Activated CD4-positive, alpha-beta T cell treated with anti-CD3 and anti-CD28 coated beads, Interleukin-2, amount 10 ng/mL, durations not matched to agents 24 days and 14 days (primary cell): Measurements from ENCODE around the gene DNAJC9. TPM values are rescaled to one million over a fixed set of nuclear protein-coding genes. Genes with fewer than 3 reads are reported as not detected.

Experiments
- total RNA-seq: library from RNA; stranded (reverse); gene quantifications from 2 replicates; pipeline ENCODE4 v1.2.3, GENCODE V29; 2022

The DNAJC9 gene
- total RNA-seq, 1 donor from 2014 or later: 56.6 TPM

Other genes with a start within 250 kb of the DNAJC9 start
- gene P4HA1, start 150.4 kb downstream of the DNAJC9 start, total RNA-seq: 69.4 and 71.1 TPM in 2 replicates
- gene NUDT13, start 136.8 kb downstream of the DNAJC9 start, total RNA-seq: 0.80 and 0.91 TPM in 2 replicates
- gene ECD, start 79.2 kb downstream of the DNAJC9 start, total RNA-seq: 38.5 and 40.7 TPM in 2 replicates
- gene FAM149B1, start 79.1 kb downstream of the DNAJC9 start, total RNA-seq: 10.5 and 11.5 TPM in 2 replicates
- 164 TPM in 2 replicates for gene MRPS16, start 5.4 kb upstream of the DNAJC9 start, total RNA-seq
- gene CFAP70, start 111.6 kb upstream of the DNAJC9 start, total RNA-seq: 0.17 and 0.33 TPM in 2 replicates
- 169 and 171 TPM in 2 replicates for gene ANXA7, start 166.8 kb upstream of the DNAJC9 start, total RNA-seq
- gene MSS51, start 186.3 kb upstream of the DNAJC9 start, total RNA-seq: 2.5 and 2.8 TPM in 2 replicates
- gene PPP3CB, start 248.8 kb upstream of the DNAJC9 start, total RNA-seq: 42.5 and 43.6 TPM in 2 replicates